Measurements from ENCODE around the gene RNF14.

Gene RNF14

GRCh38 chr5:141969783-141970771, 1.2 kb downstream of the RNF14 start:
- in situ Hi-C loops (cut with MboI; ENCODE audit: low pct_unique_long_range_greater_than_20kb, low sequenced_read_pairs) = no loop called here
- DNase-seq = peak; percentile 64

- no peak for DNase-seq
- in situ Hi-C loops (cut with MboI; ENCODE audit: low pct_unique_long_range_greater_than_20kb, low sequenced_read_pairs) = no loop called here
Measured at GRCh38 chr5:141973871-141974595, 5.1 kb downstream of the RNF14 start.

- DNase-seq = no peak
- in situ Hi-C loops (cut with MboI; ENCODE audit: low pct_unique_long_range_greater_than_20kb, low sequenced_read_pairs) = no loop called here
Measured at GRCh38 chr5:141976176-141976575, 7.3 kb downstream of the RNF14 start.

DNA sequence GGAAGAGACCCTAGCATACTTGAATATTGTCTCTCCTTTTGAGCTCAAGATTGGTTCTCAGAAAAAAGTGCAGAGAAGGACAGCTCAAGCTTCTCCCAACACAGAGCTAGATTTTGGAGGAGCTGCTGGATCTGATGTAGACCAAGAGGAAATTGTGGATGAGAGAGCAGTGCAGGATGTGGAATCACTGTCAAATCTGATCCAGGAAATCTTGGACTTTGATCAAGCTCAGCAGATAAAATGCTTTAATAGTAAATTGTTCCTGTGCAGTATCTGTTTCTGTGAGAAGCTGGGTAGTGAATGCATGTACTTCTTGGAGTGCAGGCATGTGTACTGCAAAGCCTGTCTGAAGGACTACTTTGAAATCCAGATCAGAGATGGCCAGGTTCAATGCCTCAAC, 9.5 kb downstream of the RNF14 start:
- DNase-seq = no peak
- in situ Hi-C loops (cut with MboI; ENCODE audit: low pct_unique_long_range_greater_than_20kb, low sequenced_read_pairs) = no loop called here

DNA sequence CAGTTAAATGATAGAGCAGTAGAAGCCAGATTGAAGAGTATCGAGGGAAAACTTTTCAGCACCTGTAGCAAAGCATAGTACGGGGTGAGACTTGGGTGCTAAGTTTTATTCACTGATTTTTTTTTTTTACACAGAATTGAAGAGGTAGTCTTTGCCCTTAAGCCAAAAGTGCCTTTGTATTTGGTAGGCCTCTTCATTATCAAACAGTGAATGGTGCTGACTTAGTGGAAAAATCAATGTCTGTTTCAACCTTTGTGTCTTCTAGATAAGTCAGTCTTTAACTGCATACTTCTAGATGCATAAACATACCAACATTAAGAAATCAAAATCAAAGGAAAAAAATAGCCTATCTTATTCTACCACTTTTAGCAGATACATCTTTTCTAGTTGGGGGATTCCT, 13.7 kb downstream of the RNF14 start:
- in situ Hi-C loops (cut with MboI; ENCODE audit: low pct_unique_long_range_greater_than_20kb, low sequenced_read_pairs) = no loop called here

GRCh38 chr5:141986072-141986471, 17.2 kb downstream of the RNF14 start:
- no peak for DNase-seq
- in situ Hi-C loops (cut with MboI; ENCODE audit: low pct_unique_long_range_greater_than_20kb, low sequenced_read_pairs) = no loop called here

More for the DNA sequence above, 13.7 kb downstream of the RNF14 start:
- DNase-seq = no peak

DNA sequence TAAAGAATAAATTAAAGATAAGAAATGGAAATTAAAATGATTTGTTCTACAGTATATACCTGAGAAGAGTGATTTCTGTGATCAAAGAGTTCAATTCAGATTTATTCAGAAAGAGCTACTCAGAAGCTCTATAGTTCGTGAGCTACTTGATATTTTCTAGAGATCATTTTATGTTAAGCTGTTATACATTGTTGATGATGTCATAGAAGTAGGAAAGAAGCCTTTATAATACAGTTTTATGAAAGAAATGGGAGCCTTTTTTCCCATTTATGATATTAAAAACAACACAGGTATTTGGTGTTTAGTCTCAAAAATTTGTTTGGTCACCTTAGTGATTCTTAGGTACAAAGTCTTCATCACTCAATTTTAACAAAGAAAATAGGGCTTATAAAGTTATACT, 20.8 kb downstream of the RNF14 start:
- in situ Hi-C loops (cut with MboI; ENCODE audit: low pct_unique_long_range_greater_than_20kb, low sequenced_read_pairs) = no loop called here
- no peak for DNase-seq

DNA sequence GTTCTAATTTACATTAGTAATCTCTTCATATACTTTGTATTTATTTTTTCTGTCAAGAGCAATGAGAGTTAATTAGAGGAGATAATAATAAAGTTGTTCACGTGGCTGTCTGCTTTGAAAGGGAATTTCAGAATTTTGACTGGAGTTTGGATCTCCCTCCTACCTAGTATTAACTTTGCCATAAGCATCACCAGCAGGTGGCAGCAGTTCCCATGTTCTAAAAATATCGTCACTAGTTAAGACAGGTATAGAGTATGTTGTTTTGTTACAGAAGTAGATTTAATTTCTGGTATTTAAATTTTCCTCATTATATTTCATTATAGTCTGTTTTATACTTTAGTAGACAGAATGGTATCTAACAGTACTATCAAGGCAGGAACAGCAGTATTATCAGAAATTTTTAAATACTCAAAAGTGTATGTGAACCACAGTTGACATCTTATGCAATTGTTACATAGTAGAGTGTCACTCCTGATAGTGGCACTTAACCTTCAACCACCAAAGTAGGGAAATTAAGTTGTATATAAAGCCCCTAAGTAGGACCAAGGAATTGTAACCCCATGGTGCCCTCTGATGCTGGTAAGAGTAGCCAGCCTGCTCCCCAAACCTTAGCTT, 23.6 kb downstream of the RNF14 start:
- in situ Hi-C loops (cut with MboI; ENCODE audit: low pct_unique_long_range_greater_than_20kb, low sequenced_read_pairs) = no loop called here
- DNase-seq = peak; percentile 60

- DNase-seq = no peak
- in situ Hi-C loops (cut with MboI; ENCODE audit: low pct_unique_long_range_greater_than_20kb, low sequenced_read_pairs) = no loop called here
Measured at GRCh38 chr5:141994511-141995136, 25.7 kb downstream of the RNF14 start.

DNA sequence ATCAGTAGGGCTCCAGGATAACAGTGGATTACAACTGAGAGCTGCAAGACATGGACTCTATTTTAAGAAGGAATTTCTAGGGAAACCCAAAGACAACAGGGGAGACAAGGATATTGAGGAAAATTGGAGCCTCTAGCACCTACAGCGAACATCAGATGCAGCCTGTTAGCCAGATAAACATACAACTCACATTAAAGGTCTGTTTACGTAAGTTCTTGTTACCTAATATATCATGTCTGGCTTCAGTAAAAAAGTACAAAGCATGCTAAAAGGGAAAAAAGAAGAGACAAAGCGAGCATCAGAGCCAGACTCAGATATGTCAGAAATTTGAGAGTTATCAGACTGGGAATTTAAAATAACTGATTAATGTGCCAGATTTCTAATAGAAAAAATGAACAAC, 26.8 kb downstream of the RNF14 start:
- in situ Hi-C loops (cut with MboI; ENCODE audit: low pct_unique_long_range_greater_than_20kb, low sequenced_read_pairs) = no loop called here
- DNase-seq = no peak

DNA sequence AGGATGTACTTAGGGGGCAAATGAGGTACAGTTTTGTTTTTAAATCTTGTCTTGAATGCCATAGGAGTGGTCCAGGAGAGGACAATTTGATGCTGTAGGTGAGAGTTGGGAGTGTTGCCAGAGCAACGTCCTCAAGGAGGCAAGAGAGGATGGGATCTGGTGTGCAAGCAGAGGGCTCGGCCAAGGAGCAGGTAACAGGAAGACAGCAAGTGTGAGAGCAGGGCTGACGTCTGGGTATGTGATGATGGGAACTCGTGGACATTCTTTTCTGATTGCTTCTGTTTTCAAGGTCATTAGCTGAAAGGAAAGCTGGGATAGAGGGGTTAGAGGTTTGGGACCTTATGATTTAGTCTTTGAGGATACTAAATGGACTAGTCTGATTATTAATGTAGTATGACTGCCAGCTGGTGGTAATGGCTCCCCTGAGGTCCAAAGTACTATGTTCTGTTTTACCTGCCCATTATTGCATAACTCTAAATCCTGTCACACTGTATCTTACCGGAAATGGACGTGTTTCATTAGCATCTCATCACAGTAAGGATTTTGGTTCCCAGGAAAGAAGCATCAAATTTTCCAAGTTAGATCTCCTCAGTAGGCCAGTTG, 28.6 kb downstream of the RNF14 start:
- in situ Hi-C loops (cut with MboI; ENCODE audit: low pct_unique_long_range_greater_than_20kb, low sequenced_read_pairs) = no loop called here
- DNase-seq = no peak

- in situ Hi-C loops (cut with MboI; ENCODE audit: low pct_unique_long_range_greater_than_20kb, low sequenced_read_pairs) = loop anchor here (25.0 kb wide), 1 partner anchor 137 kb away; no protein-coding TSS in a partner anchor
- no peak for DNase-seq
Measured at GRCh38 chr5:142000173-142000572, 31.3 kb downstream of the RNF14 start.

GRCh38 chr5:142000704-142001484, 32.0 kb downstream of the RNF14 start:
- DNase-seq = peak; percentile 28
- in situ Hi-C loops (cut with MboI; ENCODE audit: low pct_unique_long_range_greater_than_20kb, low sequenced_read_pairs) = loop anchor here (25.0 kb wide), 1 partner anchor 136 kb away; no protein-coding TSS in a partner anchor

DNA sequence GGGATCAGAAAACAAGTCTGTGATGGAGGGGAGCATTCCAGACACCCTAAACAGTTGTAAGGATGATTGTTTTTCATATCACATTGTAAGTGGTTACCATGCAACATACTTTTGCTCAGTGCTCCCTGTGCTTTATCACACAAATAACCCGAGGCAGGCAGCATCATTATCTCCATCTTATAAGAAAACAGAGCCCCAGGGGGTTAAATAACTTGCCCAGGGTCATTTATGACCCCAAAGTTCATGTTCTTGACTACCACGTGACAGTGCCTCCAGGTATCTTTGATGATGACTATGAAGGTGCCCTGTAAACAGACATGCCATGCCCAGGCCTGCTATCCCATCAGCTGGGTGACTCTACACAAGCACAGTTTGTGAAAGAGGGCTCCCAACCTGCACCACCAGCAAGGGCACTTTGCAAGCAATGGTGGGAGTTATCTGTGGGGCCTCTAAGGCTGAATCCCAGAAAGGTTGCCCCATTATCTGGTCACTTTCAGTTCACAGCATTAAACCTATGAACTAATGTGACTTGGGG, 34.4 kb downstream of the RNF14 start:
- in situ Hi-C loops (cut with MboI; ENCODE audit: low pct_unique_long_range_greater_than_20kb, low sequenced_read_pairs) = loop anchor here (25.0 kb wide), 1 partner anchor 134 kb away; no protein-coding TSS in a partner anchor
- no peak for DNase-seq

DNA sequence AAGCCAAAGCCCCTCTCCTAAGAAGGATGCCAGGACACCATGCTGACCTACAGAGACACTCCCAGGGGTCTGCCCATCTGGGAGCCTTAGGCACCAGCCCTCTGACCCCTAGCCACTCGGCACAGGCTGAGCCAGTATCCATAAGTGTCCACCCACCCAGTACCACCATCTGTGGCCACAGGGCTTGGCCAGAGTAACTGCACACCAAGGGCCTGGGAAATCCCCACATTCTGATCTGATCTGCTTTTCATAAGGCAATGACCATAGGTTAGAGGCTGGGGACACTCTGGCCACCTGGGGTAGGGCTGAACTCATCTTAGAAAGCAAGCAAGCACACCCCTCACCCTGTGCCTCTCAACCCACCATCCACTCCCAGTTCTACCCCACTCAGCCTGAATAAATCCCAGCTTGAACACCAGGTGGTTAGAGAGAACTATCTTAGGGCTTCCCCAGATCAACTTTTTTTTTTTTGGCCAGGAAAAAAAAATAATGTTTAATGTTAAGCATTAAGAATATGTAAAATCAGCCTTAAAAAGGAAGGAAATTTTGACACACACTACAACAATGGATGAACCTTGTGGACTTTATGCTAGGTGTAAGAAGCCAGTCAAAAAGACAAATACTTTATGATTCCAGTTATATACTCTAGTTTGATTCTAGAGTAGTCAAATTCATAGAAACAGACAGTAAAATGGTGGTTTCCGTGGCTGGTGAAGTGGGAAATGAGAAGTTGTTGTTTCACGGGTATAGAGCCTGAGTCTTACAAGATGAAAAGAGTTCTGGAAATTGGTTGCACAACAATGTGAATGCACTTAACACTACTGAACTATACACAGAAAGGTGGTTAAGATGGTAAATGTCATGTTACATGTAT, 37.7 kb downstream of the RNF14 start:
- in situ Hi-C loops (cut with MboI; ENCODE audit: low pct_unique_long_range_greater_than_20kb, low sequenced_read_pairs) = loop anchor here (25.0 kb wide), 1 partner anchor 131 kb away; no protein-coding TSS in a partner anchor
- DNase-seq = peak; percentile 33

DNA sequence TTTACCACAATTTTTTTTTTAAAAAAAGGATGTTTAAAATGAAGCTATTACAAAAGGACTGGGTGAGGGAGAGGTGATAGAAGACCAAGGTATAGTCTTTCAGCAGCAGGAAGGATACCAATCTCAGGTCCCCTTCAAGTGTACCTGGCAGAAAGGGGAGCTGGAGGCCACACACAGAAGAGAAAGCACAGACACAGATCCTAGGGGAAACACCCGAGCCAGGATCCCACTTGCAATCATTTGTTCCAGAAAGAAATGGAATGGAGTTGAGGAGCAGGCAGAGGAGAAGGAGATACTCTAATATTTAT, 38.3 kb downstream of the RNF14 start:
- DNase-seq = no peak
- in situ Hi-C loops (cut with MboI; ENCODE audit: low pct_unique_long_range_greater_than_20kb, low sequenced_read_pairs) = loop anchor here (25.0 kb wide), 1 partner anchor 130 kb away; no protein-coding TSS in a partner anchor

GRCh38 chr5:142008813-142009212, 39.9 kb downstream of the RNF14 start:
- DNase-seq = no peak
- in situ Hi-C loops (cut with MboI; ENCODE audit: low pct_unique_long_range_greater_than_20kb, low sequenced_read_pairs) = loop anchor here (25.0 kb wide), 1 partner anchor 128 kb away; no protein-coding TSS in a partner anchor

Data from KBM-7 (cell line).